Thoracic aorta (tissue), 2 donors: ENCODE data around the gene SRP68. TPM values are rescaled to one million over a fixed set of nuclear protein-coding genes. Genes with fewer than 3 reads are reported as not detected.
"Not testable (repeated sequence)": the region's sequence is repeated elsewhere in the genome, so short reads cannot be mapped to it uniquely, and the experiment has no call there.

ENCODE experiments used
- ATAC-seq: fragments of 150-250 bp; one replicate; pipeline ENCODE4 v1.8.0; 2017; ENCODE audit warnings: low read depth; ENCODE audit not compliant: insufficient number of reproducible peaks, low FRiP score
- DNase-seq: peaks from one replicate; pipeline ENCODE4 v3.0.0-alpha.2; 2020; ENCODE audit warnings: low spot score
- H3K27ac ChIP-seq, 2 donors: fragments of 200-600 bp; sonication (generic); 1 replicate in 1 of 2; 2 replicates in 1 of 2; pipeline ENCODE4 v1.5.1; 2016; ENCODE audit warnings: mild to moderate bottlenecking in 2 of 2, moderate library complexity in 2 of 2
- H3K27me3 ChIP-seq: fragments of 200-600 bp; sonication (generic); replicated peaks from 2 replicates; pipeline ENCODE4 v1.6.0; 2016; ENCODE audit warnings: mild to moderate bottlenecking; ENCODE audit not compliant: insufficient read depth
- H3K36me3 ChIP-seq: fragments of 200-600 bp; sonication (generic); one replicate; pipeline ENCODE4 v1.5.1; 2016
- H3K4me1 ChIP-seq, 2 donors: fragments of 200-600 bp; sonication (generic); 1 replicate in 1 of 2; 2 replicates in 1 of 2; pipeline versions ENCODE4 v1.5.1 to v1.6.0; 2016; ENCODE audit warnings: low read depth in 2 of 2, mild to moderate bottlenecking in 1 of 2; ENCODE audit not compliant: control insufficient read depth in 1 of 2
- H3K4me3 ChIP-seq: fragments of 200-600 bp; sonication (generic); 2 replicates; pipeline ENCODE4 v1.5.1; 2016; ENCODE audit warnings: mild to moderate bottlenecking
- H3K9me3 ChIP-seq: fragments of 200-600 bp; sonication (generic); 2 replicates; pipeline ENCODE4 v1.5.1; 2016
- CTCF ChIP-seq: fragments of 200-600 bp; sonication (generic); IDR thresholded peaks from one replicate; pipeline ENCODE4 v1.5.1; 2019; ENCODE audit warnings: antibody characterized with exemption
- total RNA-seq, 2 donors: library from RNA; depleted of rRNA; stranded (reverse); fragments of >200 nt; gene quantifications; one replicate each; pipeline versions ENCODE4 v1.1.0 to v1.2.3, GENCODE V29; 2016

Gene SRP68
- total RNA-seq, 2 donors from 2014 or later: 19.1 to 39.9 TPM

- Histone ChIP-seq H3K27ac (no peak overlapping the region), H3K36me3 (peaks cover 77% of the 10 kb centered on the region), H3K27me3 (no peaks in the 10 kb centered on the region), H3K4me1 (no peaks in the 10 kb centered on the region), H3K4me3 (no peak overlapping the region), H3K9me3 (no peaks in the 10 kb centered on the region)
- no peak for ATAC-seq
- DNase-seq: no peak
- no peak for TF ChIP-seq CTCF
These were observed 24.2 kb downstream of the SRP68 start for GRCh38 chr17:76048025-76048605.

GRCh38 chr17:76046064-76046463 is 26.3 kb downstream of the SRP68 start:
- H3K4me1 ChIP-seq: no peaks in the 10 kb centered on the region
- H3K4me3 ChIP-seq: no peak overlapping the region
- no peak for TF ChIP-seq CTCF
- ATAC-seq: no peak
- H3K27ac ChIP-seq: no peak overlapping the region
- H3K36me3 ChIP-seq: peaks cover 89% of the 10 kb centered on the region
- DNase-seq: no peak
- no peaks in the 10 kb centered on the region for H3K27me3 ChIP-seq
- no peaks in the 10 kb centered on the region for H3K9me3 ChIP-seq

- H3K9me3 ChIP-seq, ATAC-seq, DNase-seq, H3K4me3 ChIP-seq, H3K27ac ChIP-seq, H3K27me3 ChIP-seq, H3K4me1 ChIP-seq: not testable (repeated sequence)
- H3K36me3 ChIP-seq: peaks cover 93% of the 10 kb centered on the region
These were observed 27.8 kb downstream of the SRP68 start for GRCh38 chr17:76044475-76045007.

GRCh38 chr17:76042868-76043267 is 29.4 kb downstream of the SRP68 start:
- not testable (repeated sequence) for DNase-seq, H3K27me3 ChIP-seq, H3K9me3 ChIP-seq, H3K27ac ChIP-seq, ATAC-seq, H3K4me1 ChIP-seq, H3K4me3 ChIP-seq
- H3K36me3 ChIP-seq: peaks cover 91% of the 10 kb centered on the region

- DNase-seq (no peak), ATAC-seq (no peak)
- Histone ChIP-seq H3K4me1 (no peaks in the 10 kb centered on the region), H3K27ac (no peak overlapping the region), H3K9me3 (no peaks in the 10 kb centered on the region), H3K36me3 (peaks cover 68% of the 10 kb centered on the region), H3K4me3 (no peak overlapping the region), H3K27me3 (no peaks in the 10 kb centered on the region)
- TF ChIP-seq CTCF: no peak
These were observed 31.9 kb downstream of the SRP68 start for GRCh38 chr17:76040376-76040775.

- Histone ChIP-seq H3K9me3 (no peaks in the 10 kb centered on the region), H3K4me3 (no peak overlapping the region), H3K4me1 (no peaks in the 10 kb centered on the region), H3K36me3 (peaks cover 56% of the 10 kb centered on the region), H3K27ac (no peak overlapping the region), H3K27me3 (no peaks in the 10 kb centered on the region)
- no peak for ATAC-seq
- no peak for TF ChIP-seq CTCF
- no peak for DNase-seq
These were observed 33.2 kb downstream of the SRP68 start for GRCh38 chr17:76039121-76039520.
